ENCODE measurements around the gene OR52K2. TPM values are rescaled to one million over a fixed set of nuclear protein-coding genes. Genes with fewer than 3 reads are reported as not detected.
A peak's percentile ranks its signal among the peaks of the same experiment; 100 is the strongest.

Gene OR52K2
- total and polyA plus RNA-seq, 2 donors (not counting 1 experiment from before 2014, with no cell fraction given): not detected

GRCh38 chr11:4480577-4481239 is 31.6 kb downstream of the OR52K2 start:
- Histone ChIP-seq H3K27ac (ENCODE audit: insufficient read depth, low read length) (no peak overlapping the region), H3K4me1 (ENCODE audit: control insufficient read depth, extremely low read depth, insufficient read depth, low read length) (no peaks in the 10 kb centered on the region), H3K27me3 (ENCODE audit: control insufficient read depth, insufficient read depth, low read length) (no peaks in the 10 kb centered on the region), H3K9ac (ENCODE audit: insufficient read depth, low read length) (no peak overlapping the region), H3K79me2 (ENCODE audit: control insufficient read depth, insufficient read depth, low read length) (no peaks in the 10 kb centered on the region), H2AFZ (ENCODE audit: low read length) (no peak overlapping the region), H3K4me2 (ENCODE audit: extremely low read depth, insufficient read depth, low read length) (no peak overlapping the region), H3K36me3 (ENCODE audit: control insufficient read depth, insufficient read depth, low read length) (no peaks in the 10 kb centered on the region), H3K9me3 (ENCODE audit: control insufficient read depth, insufficient read depth, low read depth, low read length) (no peaks in the 10 kb centered on the region), H3K4me3 (replicated peaks in 1 of 4; ENCODE audit: control extremely low read depth in 1 of 4, insufficient read depth in 1 of 4, low read depth in 3 of 4, low read length in 4 of 4) (no peak overlapping the region), H4K20me1 (ENCODE audit: control insufficient read depth, extremely low read depth, insufficient read depth, low read length) (no peaks in the 10 kb centered on the region)
- TF ChIP-seq, protein P1, sequence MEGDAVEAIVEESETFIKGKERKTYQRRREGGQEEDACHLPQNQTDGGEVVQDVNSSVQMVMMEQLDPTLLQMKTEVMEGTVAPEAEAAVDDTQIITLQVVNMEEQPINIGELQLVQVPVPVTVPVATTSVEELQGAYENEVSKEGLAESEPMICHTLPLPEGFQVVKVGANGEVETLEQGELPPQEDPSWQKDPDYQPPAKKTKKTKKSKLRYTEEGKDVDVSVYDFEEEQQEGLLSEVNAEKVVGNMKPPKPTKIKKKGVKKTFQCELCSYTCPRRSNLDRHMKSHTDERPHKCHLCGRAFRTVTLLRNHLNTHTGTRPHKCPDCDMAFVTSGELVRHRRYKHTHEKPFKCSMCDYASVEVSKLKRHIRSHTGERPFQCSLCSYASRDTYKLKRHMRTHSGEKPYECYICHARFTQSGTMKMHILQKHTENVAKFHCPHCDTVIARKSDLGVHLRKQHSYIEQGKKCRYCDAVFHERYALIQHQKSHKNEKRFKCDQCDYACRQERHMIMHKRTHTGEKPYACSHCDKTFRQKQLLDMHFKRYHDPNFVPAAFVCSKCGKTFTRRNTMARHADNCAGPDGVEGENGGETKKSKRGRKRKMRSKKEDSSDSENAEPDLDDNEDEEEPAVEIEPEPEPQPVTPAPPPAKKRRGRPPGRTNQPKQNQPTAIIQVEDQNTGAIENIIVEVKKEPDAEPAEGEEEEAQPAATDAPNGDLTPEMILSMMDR (conservative IDR thresholded peaks at IDR 0.05 in 1 of 2, IDR thresholded peaks at IDR 0.05 in 1 of 2; ENCODE audit: low read depth in 1 of 2, low read length in 2 of 2): no peak
- TF ChIP-seq EZH2 (IDR thresholded peaks at IDR 0.05; ENCODE audit: low read length, missing control alignments): no peak
- DNase-seq (ENCODE audit: low read depth in 2 of 2): peak in 1 of 2 donors; percentile 23

- no peak overlapping the region for H3K4me2 ChIP-seq (ENCODE audit: extremely low read depth, insufficient read depth, low read length)
- no peaks in the 10 kb centered on the region for H3K4me1 ChIP-seq (ENCODE audit: control insufficient read depth, extremely low read depth, insufficient read depth, low read length)
- H3K36me3 ChIP-seq (ENCODE audit: control insufficient read depth, insufficient read depth, low read length): no peaks in the 10 kb centered on the region
- H3K27ac ChIP-seq (ENCODE audit: insufficient read depth, low read length): no peak overlapping the region
- H3K79me2 ChIP-seq (ENCODE audit: control insufficient read depth, insufficient read depth, low read length): no peaks in the 10 kb centered on the region
- no peak overlapping the region for H2AFZ ChIP-seq (ENCODE audit: low read length)
- no peaks in the 10 kb centered on the region for H3K9me3 ChIP-seq (ENCODE audit: control insufficient read depth, insufficient read depth, low read depth, low read length)
- no peak overlapping the region for H3K9ac ChIP-seq (ENCODE audit: insufficient read depth, low read length)
- no peak overlapping the region for H3K4me3 ChIP-seq (replicated peaks in 1 of 4; ENCODE audit: control extremely low read depth in 1 of 4, insufficient read depth in 1 of 4, low read depth in 3 of 4, low read length in 4 of 4)
- DNase-seq (ENCODE audit: low read depth in 2 of 2): no peak
- H4K20me1 ChIP-seq (ENCODE audit: control insufficient read depth, extremely low read depth, insufficient read depth, low read length): no peaks in the 10 kb centered on the region
- TF ChIP-seq, protein P1 (conservative IDR thresholded peaks at IDR 0.05 in 1 of 2, IDR thresholded peaks at IDR 0.05 in 1 of 2; ENCODE audit: low read depth in 1 of 2, low read length in 2 of 2): no peak
- TF ChIP-seq EZH2 (IDR thresholded peaks at IDR 0.05; ENCODE audit: low read length, missing control alignments): no peak
- no peaks in the 10 kb centered on the region for H3K27me3 ChIP-seq (ENCODE audit: control insufficient read depth, insufficient read depth, low read length)
Measured at GRCh38 chr11:4481240-4481582, 32.1 kb downstream of the OR52K2 start.

GRCh38 chr11:4482445-4482844 is 33.4 kb downstream of the OR52K2 start, which contains the start of gene OR52K1:
Gene OR52K1 (plus strand): TSS chr11:4482646. CDS start chr11:4488901, 6,255 bp downstream.
- H3K27ac ChIP-seq (ENCODE audit: insufficient read depth, low read length): no peak within 1 kb of the TSS
- H2AFZ ChIP-seq (ENCODE audit: low read length): no peak within 1 kb of the TSS
- TF ChIP-seq, protein P1 (conservative IDR thresholded peaks at IDR 0.05 in 1 of 2, IDR thresholded peaks at IDR 0.05 in 1 of 2; ENCODE audit: low read depth in 1 of 2, low read length in 2 of 2): no peak
- no peak for TF ChIP-seq EZH2 (IDR thresholded peaks at IDR 0.05; ENCODE audit: low read length, missing control alignments)
- no peaks in the 10 kb centered on the region for H3K79me2 ChIP-seq (ENCODE audit: control insufficient read depth, insufficient read depth, low read length)
- no peak within 1 kb of the TSS for H3K4me2 ChIP-seq (ENCODE audit: extremely low read depth, insufficient read depth, low read length)
- no peaks in the 10 kb centered on the region for H4K20me1 ChIP-seq (ENCODE audit: control insufficient read depth, extremely low read depth, insufficient read depth, low read length)
- H3K27me3 ChIP-seq (ENCODE audit: control insufficient read depth, insufficient read depth, low read length): no peaks in the 10 kb centered on the region
- no peaks in the 10 kb centered on the region for H3K36me3 ChIP-seq (ENCODE audit: control insufficient read depth, insufficient read depth, low read length)
- H3K9ac ChIP-seq (ENCODE audit: insufficient read depth, low read length): no peak within 1 kb of the TSS
- H3K9me3 ChIP-seq (ENCODE audit: control insufficient read depth, insufficient read depth, low read depth, low read length): no peaks in the 10 kb centered on the region
- no peak for DNase-seq (ENCODE audit: low read depth in 2 of 2)
- no peak within 1 kb of the TSS for H3K4me3 ChIP-seq (replicated peaks in 1 of 4; ENCODE audit: control extremely low read depth in 1 of 4, insufficient read depth in 1 of 4, low read depth in 3 of 4, low read length in 4 of 4)
- H3K4me1 ChIP-seq (ENCODE audit: control insufficient read depth, extremely low read depth, insufficient read depth, low read length): no peaks in the 10 kb centered on the region

Measured in fibroblast of lung (primary cell).